ENCODE results near the gene ATXN1. TPM values are rescaled to one million over a fixed set of nuclear protein-coding genes. Genes with fewer than 3 reads are reported as not detected.

Gene ATXN1
- polyA plus RNA-seq, 12 donors = 13.3 to 51.7 (median 17.6) TPM

DNA sequence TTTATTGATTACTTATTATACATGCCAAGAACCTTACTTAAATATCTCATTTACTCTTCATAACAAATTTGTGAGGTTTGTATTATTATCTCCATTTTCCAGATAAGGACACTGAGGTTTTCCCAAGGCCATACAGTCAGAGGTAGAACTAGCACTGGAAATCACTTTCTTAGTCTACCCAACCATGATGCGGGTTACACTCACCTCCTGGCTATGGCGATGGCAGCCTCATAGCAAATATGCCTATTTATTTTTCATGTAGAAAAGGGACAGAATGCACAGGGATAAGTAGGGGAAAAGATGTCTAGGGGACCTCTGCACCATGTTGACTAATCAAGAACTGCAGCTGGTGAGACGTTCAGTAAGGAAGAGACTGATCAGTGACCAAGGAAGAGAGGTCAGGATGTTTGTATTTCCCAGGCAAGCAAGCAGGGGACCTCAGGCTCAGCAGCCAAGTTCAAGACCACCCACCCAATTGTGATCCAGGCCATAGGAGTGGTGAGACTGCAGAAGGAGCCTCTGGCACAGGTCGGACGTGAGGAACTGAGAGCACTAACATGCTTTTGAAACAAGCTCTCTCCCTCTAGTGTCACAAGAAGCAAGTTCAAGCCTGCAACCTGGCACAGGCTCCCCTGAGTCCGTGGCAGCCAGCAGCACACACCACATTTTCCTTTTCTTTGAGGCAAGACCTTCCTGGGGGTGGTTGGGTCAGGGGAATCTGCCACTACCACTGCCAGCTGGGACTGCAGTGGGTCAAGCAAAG, 425.0 kb downstream of the ATXN1 start:
- DNase-seq = no peak

DNA sequence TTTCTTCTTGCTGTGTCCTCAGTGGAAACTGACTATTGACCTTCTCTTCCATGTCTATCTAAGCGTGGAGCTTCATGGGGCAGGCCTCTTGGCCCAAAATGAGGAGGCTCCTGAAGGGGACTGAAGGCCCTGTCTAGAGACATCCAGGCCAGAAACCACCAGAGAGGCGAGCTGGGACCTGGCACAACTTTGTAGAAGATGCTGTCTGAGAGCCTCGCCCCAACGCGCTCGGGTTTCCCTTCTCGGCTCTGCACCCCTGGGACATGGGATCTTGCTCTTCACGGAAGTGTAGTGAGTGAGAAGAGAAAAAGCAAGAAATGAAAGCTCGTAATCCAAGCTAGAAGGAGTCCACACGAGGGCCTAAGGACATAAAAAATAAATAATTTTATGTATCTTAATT, 426.1 kb downstream of the ATXN1 start:
- no peak for DNase-seq

DNA sequence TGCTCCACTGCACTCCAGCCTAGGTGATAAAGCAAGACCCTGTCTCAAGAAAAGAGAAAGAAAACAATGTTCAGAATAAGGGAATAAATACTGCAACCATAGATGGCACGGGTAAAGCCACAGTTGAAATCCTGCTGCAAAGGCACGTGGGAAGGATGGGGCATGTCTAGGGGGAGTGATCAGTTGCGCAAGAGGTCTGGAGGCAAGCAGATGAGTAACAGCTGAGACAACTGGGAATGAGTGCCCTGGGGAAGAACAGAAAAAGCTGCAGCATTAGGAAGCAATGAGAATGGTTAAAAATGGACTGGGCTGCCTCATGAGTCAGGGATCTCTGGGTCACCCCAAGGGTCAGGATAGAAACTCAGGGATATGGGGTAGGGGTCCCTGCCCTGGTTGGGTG, 426.6 kb downstream of the ATXN1 start:
- DNase-seq = no peak

DNA sequence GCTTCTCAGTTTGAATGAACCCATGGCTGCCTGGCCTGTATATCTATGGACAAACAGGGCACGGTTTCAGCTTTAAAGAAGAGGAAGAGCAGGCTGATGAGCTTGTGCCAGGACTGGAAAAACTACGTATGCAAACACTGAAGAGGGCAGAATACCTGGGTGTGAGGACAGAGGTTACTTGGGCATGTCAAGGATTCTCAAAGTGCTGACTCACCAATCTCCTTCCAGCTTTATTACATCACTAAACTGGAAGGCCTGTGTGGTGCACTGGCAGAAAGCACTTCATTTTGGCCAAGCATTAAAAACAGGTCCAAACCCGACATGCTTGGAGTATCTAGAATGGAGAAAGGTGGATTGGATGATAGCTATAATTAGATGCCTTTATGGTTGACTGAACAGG, 427.7 kb downstream of the ATXN1 start:
- no peak for DNase-seq

DNA sequence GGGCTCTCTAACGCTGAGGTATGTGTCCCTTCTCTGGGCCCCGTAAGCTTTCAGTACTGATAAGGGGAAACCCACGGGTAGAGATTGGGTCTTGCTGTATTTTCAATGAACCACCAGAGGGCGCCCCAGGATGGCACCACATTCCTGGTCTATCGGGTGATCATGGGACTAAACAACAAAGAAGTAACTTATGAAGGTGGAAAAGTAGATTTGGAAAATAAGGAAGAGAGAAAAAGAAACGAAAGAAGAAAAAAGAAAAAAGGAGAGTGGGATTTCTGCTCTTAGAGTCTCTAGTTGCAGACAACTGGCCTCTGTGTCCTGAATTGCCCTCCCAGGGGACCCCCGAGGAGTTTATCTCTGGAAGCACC, 429.1 kb downstream of the ATXN1 start:
- peak; percentile 84 for DNase-seq

DNA sequence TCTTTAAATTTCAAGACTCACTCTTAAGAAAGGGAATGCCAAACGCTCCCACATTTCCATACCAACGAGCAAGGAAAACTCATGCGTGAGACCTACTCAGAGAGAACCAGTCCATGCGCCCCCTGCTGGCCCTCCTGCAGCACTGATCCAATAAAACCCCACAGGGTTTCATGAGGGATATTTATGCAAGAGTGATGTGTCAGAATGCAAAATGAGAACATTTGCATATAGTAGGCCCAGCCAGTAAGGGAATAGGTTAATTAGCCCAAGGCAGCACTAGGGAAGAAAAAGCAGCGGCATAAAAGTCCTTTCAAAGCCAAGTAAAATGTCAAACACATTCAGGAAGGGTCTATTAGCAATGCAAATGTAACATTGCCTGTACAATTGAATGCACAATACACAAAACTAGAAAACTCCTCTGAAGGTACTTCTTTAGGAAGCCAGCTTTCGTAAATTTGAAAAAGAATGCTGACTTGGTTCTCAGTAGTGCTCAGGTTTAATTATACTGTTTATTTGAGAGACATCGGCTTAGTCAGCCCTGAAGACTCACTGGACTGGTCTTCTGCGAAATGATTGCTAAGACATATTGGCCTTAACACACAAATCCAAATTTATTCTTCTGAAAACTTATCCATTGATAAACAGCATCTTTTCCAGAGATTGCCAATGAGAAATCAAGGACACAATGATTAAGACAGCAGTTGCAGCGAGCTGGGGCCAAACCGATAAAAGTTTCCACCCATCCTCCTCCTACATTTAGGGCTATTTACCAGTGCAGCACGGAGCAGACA, 429.7 kb downstream of the ATXN1 start:
- no peak for DNase-seq

DNA sequence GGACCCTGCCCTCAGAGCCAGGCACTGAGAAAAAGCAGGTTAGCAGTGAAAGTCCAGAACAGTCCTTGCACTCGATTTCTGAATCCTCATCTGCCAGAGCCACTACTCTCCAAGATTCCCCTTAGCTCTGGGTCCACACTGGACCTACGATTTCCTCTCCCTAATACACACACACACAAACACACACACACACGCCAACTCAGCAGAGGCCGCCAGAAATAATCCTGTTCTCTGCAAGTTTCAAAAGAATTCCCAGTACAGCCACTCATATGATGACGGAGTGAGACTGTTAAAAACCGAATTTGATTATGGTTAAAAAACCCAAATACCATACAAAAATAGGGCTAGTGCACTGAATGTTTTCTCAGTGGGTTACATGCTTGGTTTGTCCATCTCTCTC, 432.0 kb downstream of the ATXN1 start:
- DNase-seq = no peak

DNA sequence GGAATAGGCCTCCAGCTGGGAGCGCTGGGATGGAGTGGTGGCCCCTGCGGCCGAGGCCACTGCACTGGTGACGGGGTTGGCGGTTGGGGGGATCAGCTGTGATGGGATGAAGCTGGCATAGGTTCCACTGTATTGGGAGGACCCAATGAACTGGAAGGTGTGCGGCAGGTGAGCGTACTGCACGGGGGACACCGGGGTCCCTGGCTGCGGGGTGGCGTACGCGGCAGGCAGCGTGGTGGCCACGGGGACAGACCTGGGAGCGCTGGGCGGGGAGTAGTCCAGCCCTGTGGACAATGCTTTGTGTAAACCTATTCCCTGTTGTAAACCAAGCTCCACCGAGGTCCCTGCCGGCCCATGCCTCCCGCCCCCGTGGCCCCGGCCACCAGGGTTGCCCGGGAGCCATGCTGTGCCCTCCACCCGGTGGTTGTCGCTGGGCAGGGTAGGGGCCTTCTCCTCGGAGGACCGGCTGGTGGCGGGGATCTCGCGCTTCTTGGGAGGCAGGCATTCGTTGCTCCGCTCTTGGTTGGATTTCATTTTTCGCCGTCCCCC, 433.4 kb downstream of the ATXN1 start:
- DNase-seq = no peak

DNA sequence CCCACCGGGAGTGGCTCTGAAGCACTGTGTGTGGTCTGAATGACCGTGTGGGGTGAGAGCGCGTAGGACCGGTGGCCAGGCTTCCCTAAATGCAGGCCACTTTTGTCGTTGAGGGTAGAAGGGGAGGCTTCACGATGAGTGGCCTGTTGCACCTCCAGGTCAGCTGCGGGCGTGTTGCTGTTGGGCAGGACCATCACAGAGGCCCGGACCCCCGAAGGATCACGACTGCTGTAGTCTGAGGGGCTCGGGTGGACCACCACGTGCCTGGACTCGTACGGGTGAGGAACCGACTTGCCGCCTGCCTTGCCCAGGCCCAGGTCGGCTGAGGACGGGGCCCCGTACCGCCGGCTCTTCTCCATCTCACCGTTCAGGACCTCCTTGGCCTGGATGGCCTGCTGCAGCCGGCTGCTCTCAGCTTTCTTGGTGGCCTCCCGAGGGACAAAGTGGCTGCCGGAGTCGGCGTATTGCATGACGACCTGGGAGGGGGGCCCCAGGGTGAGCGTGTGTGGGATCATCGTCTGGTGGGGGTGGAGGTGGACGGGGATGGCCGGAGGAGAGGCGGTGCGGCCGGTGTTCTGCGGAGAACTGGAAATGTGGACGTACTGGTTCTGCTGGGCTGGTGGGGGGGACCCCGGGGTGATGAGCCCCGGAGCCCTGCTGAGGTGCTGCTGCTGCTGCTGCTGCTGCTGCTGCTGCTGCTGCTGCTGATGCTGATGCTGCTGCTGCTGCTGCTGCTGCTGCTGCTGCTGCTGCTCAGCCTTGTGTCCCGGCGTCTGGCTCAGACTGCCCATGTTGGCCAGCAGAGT, 434.1 kb downstream of the ATXN1 start:
- no peak for DNase-seq

DNA sequence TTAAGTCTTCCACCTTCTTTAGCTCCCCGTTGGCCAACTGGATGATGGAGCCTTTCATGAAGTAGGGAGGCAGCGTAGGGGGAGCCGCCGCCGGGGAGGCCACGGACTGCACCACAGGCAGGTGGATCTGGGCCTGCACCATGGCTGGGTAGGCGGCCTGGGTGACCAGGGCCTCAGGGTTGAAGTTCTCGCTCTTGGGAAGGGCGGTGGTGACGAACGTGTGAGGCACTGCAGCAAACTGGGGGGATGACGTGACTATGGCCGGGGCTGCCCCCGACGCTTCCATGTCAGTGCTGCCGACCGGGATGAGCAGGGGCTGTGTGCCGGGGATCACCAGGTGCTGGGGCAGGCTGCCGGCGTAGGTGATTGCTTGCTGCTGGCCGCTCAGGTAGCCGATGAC, 434.7 kb downstream of the ATXN1 start:
- DNase-seq = no peak

DNA sequence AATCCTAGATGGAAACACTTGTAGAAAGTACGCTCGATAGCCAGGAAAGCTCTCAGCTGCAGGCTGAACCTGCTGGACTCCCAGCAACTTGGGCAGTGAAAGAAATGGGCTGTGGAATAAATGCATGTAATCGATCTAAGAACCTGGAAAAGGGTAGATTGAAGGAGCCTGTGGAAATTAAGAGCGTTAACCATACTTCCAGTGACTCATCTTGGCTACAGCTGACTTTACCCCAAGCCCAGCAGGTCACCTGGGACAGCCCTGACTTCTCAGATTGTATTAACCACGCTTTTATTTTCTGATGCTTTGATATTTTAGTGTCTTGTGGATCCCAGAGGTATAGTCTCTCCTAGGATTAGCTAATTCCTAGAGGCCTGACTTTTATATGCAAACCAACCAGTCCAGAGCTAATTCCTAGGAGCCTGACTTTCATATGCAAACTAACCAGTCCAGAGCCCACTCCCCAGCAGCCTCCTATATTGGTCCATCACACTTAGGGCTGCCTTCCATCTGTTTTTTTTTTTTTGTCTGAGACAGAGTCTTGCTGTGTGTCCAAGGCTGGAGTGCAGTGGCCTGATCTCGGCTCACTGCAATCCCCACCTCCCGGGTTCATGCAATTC, 436.5 kb downstream of the ATXN1 start:
- no peak for DNase-seq

DNA sequence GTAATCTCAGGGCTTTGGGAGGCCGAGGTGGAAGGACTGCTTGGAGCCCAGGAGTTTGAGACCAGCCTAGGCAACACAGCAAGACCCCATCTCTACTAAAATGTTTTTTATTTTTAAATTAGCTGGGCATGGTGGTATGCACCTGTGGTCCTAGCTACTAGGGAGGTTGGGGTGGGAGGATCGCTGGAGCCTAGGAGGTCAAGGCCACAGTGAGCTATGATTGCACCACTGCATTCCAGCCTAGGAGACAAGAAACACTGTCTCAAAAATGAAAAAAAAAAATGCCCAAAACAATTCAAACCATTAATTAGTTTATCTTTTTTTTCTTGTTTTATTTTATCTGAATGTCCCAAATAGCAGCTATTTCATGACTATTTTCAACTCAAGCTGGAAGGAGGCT, 437.1 kb downstream of the ATXN1 start:
- DNase-seq = no peak

DNA sequence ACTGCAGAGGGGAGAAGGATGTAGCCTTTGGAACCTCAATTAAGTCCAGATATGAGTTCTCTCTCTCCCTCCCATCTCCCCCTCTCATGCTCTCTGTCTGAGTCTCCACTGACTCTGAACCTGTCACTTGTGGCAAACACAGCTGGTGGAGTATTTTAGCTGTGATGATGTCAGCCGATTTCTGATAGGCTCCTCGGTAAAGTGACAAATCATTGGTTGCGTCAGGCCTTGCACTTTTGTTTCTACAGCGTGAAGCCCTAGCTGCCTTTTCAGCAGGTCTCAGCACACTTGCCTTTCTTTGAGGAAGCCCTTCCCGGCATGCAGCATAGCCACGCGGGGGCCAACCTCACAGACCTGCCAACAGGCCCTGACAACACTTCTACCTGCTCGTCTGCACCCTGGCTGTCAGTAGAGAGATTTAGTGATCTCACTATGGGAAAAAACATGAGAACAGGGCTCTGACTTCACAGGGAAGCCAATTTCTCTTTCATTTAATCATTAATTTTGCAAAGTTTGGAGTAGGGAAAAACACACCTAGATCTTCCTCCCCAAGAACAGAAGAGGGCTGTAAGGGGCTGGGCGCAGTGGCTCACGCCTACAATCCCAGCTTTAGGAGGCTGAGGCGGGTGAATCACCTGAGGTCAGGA, 438.5 kb downstream of the ATXN1 start:
- DNase-seq = peak; percentile 67

DNA sequence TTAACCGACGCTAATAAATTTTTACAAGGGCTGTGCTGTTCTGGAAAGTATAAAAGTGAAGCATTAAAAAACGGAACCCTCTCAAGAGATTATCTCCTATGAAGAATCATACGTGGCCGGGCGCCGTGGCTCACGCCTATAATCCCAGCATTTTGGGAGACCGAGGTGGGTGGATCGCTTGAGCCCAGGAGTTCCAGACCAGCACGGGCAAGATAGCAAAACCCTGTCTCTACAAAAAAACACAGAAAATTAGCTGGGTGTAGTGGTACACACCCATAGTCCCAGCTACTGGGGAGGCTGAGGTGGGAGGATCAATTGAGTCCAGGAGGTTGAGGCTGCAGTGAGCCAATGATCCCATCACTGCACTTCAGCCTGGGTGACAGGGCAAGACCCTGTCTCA, 439.4 kb downstream of the ATXN1 start:
- DNase-seq = no peak

DNA sequence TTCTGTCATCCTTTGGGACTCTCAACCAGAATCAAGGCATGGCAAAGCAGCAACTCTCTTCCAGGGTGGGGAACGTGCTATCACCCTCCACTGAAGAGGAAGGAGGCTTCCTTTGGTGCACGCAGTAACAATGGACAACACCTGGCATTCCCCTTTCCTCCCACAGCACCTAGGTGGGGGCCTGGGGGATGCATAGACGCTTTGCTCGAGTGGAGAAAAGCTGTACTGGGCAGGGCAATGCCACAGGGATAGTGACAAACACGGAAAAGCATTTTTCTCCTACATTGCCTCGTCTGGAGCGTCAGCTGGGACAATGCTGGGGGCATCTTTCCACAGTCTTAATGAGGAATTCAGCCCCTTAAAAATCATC, 439.9 kb downstream of the ATXN1 start:
- DNase-seq = no peak

DNA sequence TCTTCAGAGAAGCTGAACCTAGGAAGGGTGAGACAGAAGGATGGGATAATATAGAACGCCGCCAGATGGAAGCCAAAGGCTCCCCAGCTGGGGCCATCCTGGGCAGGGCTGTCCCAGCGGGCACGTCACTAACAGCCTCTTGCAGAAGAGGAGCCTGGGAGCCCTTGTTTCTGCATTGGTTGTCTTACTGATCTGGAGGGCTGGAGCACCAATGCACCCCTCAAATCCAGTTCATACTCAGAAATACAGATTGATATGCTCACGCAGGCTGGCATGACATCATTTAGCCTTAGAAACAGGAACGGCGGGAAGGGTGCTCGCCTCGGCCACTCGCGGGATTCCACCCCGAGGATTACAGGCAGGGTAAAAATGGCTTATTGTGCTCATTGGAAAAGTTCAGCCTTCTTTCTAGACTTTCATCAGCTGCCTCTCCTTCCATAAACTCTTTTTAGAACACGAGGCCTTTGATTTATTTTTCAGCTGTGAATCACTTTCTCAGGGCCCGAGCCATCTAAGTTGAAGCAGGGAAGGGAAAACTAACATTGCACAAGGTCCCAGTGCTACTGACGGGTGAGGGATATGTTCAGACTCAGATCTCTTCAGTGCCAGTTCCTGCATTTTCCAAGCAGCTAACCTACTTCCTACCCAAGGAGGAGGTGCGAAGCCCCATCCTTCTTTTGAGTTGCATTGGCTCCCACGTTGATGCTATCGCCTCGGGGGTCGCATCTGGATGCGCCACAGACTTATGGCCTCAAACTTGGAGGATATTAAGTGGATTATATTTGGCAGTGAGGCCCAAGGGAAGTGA, 440.5 kb downstream of the ATXN1 start:
- DNase-seq = no peak

DNA sequence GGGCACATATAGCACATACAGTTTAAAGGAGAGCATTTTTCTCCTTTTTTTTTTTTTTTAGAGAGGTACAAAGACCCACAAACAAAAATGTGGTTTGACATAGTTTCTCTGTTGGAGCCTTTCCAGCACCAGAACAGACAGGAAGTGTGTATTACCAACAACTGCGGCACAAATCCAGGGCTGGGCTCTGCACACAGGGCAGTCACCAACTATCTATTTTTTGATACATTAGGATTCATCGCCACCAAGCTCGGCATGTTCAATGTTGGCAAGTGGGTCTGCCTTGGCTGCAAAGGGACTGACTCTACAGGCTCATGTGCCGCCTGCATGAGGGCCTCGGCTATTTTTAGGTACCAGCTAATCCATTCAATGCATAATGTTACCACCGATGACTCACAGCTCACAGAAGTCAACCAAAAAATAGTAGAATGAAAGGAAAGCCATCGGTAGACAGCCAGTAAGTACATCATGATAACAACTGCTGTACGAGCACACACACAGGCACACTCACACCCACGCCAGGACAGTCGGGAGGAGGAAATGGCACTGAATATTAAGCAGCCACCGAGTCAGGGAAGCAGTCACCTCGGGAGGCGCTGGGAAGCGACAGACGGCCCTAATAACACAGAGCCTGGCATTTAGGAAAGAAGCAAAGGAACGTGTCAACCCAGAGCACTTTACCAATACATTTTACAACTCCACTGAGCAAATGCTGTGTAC, 441.3 kb downstream of the ATXN1 start:
- peak; percentile 70 for DNase-seq

DNA sequence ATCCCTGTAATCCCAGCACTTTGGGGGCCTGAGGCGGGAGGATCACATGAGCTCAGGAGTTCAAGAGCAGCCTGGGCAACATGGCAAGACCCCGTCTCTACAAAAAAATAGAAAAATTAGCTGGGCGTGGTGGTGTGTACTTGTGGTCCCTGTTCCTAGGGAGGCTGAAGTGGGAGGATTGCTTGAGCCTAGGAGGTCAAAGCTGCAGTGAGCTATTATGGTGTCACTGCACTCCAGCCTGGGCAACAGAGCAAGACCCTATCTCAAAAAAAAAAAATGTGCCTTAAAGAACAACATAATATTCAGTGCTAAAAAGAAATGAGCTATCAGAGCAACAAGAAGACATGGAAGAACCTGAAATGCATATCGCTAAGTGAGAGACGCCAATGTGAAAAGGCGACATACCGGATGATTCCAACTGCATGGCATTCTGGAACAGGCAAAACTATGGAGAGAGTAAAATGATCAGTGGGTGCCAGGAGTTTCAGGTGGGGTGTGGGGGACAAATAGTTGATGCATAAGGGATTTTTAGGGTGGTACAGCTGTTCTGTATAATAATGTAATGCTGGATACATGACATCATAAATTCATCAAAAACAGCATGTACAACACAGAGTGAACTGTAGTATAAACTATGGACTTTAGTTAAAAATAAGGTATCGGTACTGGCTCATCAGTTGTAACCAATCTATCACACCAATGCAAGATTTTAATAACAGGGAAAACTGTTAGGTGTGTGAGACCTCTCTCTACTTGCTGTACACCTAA, 442.1 kb downstream of the ATXN1 start:
- no peak for DNase-seq

DNA sequence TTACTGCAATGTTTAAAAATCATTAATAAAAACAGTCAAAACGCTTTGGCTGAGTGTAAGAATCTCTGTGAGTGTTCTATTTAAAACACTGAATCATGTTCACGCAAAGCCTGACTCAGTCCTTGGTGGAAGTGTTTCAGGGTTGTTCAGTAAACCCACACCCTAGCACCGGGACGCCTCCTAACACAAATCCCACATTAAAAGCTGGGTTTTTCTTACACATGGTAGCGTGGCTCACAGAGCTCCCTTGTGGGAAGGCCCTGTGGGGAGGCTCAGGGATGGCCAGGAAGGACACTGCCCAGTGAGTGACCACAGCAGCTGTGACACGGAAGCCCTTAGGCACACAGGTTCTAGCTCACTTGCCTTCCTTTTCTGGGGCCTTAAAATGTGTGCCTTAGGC, 442.7 kb downstream of the ATXN1 start:
- DNase-seq = no peak
